Retina (tissue), 1 donor: ENCODE results near the gene HHATL.

Experiments
- DNase-seq: peaks from one replicate; pipeline ENCODE4 v3.0.0-alpha.2; 2016

The HHATL gene

GRCh38 chr3:42662037-42662812, 40.4 kb downstream of the HHATL start:
- no peak for DNase-seq

GRCh38 chr3:42661593-42662022, 41.0 kb downstream of the HHATL start:
- no peak for DNase-seq

GRCh38 chr3:42660898-42661297, 41.7 kb downstream of the HHATL start:
- no peak for DNase-seq

- no peak for DNase-seq
These were observed 42.4 kb downstream of the HHATL start for GRCh38 chr3:42660131-42660715.

- no peak for DNase-seq
These were observed 43.0 kb downstream of the HHATL start for GRCh38 chr3:42659451-42660130.

GRCh38 chr3:42658771-42659390, 43.7 kb downstream of the HHATL start:
- DNase-seq, result no peak

- DNase-seq, result no peak
These were observed 44.4 kb downstream of the HHATL start for GRCh38 chr3:42658091-42658770.

- DNase-seq, result no peak
These were observed 44.9 kb downstream of the HHATL start for GRCh38 chr3:42657675-42658074.

GRCh38 chr3:42656680-42657610, 45.7 kb downstream of the HHATL start:
- DNase-seq, result no peak

- DNase-seq, result no peak
These were observed 46.5 kb downstream of the HHATL start for GRCh38 chr3:42655980-42656679.

- DNase-seq, result no peak
These were observed 47.2 kb downstream of the HHATL start for GRCh38 chr3:42655331-42655888.

GRCh38 chr3:42654331-42655201, 48.0 kb downstream of the HHATL start:
- DNase-seq, result peak; percentile 78

- no peak for DNase-seq
These were observed 48.9 kb downstream of the HHATL start, which contains the start of gene ZBTB47 for GRCh38 chr3:42653560-42654330. ZBTB47 (plus strand) TSS chr3:42653697; CDS start chr3:42658356, 4,659 bp downstream.

GRCh38 chr3:42653303-42653559, 49.4 kb downstream of the HHATL start:
- DNase-seq, result no peak

GRCh38 chr3:42652611-42653302, 49.8 kb downstream of the HHATL start:
- no peak for DNase-seq

GRCh38 chr3:42652251-42652610, 50.4 kb downstream of the HHATL start:
- no peak for DNase-seq

- DNase-seq, result no peak
These were observed 51.1 kb downstream of the HHATL start for GRCh38 chr3:42651248-42652091.

GRCh38 chr3:42649783-42650182, 52.8 kb downstream of the HHATL start:
- DNase-seq, result no peak
